Stomach smooth muscle (tissue), 2 donors: Measurements from ENCODE around the gene CLCNKA.
A peak's percentile ranks its signal among the peaks of the same experiment; 100 is the strongest.

Experiments used
- H3K27ac ChIP-seq: one replicate; pipeline ENCODE4 v1.7.0; 2013; ENCODE audit warnings: mild to moderate bottlenecking, low read length, inconsistent platforms
- H3K27me3 ChIP-seq, 2 donors: one replicate each; pipeline ENCODE4 v1.7.0; 2013; ENCODE audit warnings: low read length in 2 of 2; ENCODE audit not compliant: insufficient read depth in 2 of 2, control insufficient read depth in 1 of 2
- H3K36me3 ChIP-seq, 2 donors: one replicate each; pipeline ENCODE4 v1.7.0; 2013; ENCODE audit warnings: low read length in 2 of 2; ENCODE audit not compliant: control insufficient read depth in 2 of 2, insufficient read depth in 2 of 2
- H3K4me1 ChIP-seq: one replicate; pipeline ENCODE4 v1.7.0; 2013; ENCODE audit warnings: low read length; ENCODE audit not compliant: control insufficient read depth, insufficient read depth
- H3K4me3 ChIP-seq, 2 donors: one replicate each; pipeline ENCODE4 v1.7.0; 2013; ENCODE audit warnings: low read length in 2 of 2
- H3K9ac ChIP-seq, 2 donors: one replicate each; pipeline ENCODE4 v1.7.0; 2013; ENCODE audit warnings: low read length in 2 of 2, mild to moderate bottlenecking in 1 of 2
- H3K9me3 ChIP-seq, 2 donors: one replicate each; pipeline ENCODE4 v1.7.0; 2013; ENCODE audit warnings: low read length in 2 of 2; ENCODE audit not compliant: control insufficient read depth in 2 of 2
- donor health status: healthy.
- donor health status: Pancreatic carcinoma.

Gene CLCNKA

GRCh38 chr1:15988856-15989736, 32.7 kb upstream of the CLCNKA start:
- Histone ChIP-seq H3K9me3 (no peaks in the 10 kb centered on the region), H3K27me3 (no peaks in the 10 kb centered on the region), H3K4me3 (no peak overlapping the region), H3K9ac (no peak overlapping the region), H3K4me1 (no peaks in the 10 kb centered on the region), H3K36me3 (no peaks in the 10 kb centered on the region), H3K27ac (no peak overlapping the region)

DNA sequence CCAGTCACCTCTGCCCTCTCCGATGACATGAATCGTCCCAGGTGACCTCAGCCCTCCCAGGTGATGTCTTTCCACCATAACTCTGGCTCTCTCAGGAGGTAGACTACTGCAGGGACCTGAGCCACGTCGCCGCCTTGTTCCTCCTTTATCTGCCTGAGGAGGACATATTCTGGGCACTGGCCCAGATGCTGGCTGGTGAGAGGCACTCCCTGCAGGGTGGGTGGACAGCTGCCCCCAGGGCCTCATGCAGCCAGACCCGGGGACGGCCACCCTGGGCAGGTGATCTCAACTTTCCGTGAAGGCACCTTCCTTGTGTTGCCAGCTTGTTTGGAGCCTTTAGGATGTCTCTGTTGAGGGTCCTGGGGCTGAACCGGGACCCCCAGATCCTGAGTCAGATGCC, 32.1 kb upstream of the CLCNKA start:
- Histone ChIP-seq H3K4me1 (peaks cover 6% of the 10 kb centered on the region), H3K4me3 (no peak overlapping the region), H3K27me3 (no peaks in the 10 kb centered on the region), H3K9ac (no peak overlapping the region), H3K9me3 (no peaks in the 10 kb centered on the region), H3K36me3 (no peaks in the 10 kb centered on the region), H3K27ac (no peak overlapping the region)

- peaks cover 13% of the 10 kb centered on the region for H3K4me1 ChIP-seq
- no peak overlapping the region for H3K27ac ChIP-seq
- H3K36me3 ChIP-seq: no peaks in the 10 kb centered on the region
- H3K27me3 ChIP-seq: no peaks in the 10 kb centered on the region
- no peak overlapping the region for H3K9ac ChIP-seq
- H3K4me3 ChIP-seq: no peak overlapping the region
- no peaks in the 10 kb centered on the region for H3K9me3 ChIP-seq
These were observed 30.2 kb upstream of the CLCNKA start for GRCh38 chr1:15991427-15992186.

GRCh38 chr1:15992187-15992553, 29.7 kb upstream of the CLCNKA start:
- peaks cover 13% of the 10 kb centered on the region for H3K4me1 ChIP-seq
- no peaks in the 10 kb centered on the region for H3K27me3 ChIP-seq
- no peaks in the 10 kb centered on the region for H3K9me3 ChIP-seq
- no peak overlapping the region for H3K4me3 ChIP-seq
- no peak overlapping the region for H3K27ac ChIP-seq
- H3K36me3 ChIP-seq: no peaks in the 10 kb centered on the region
- no peak overlapping the region for H3K9ac ChIP-seq

- Histone ChIP-seq H3K9me3 (no peaks in the 10 kb centered on the region), H3K36me3 (no peaks in the 10 kb centered on the region), H3K9ac (no peak overlapping the region), H3K27ac (no peak overlapping the region), H3K27me3 (no peaks in the 10 kb centered on the region), H3K4me1 (peaks cover 13% of the 10 kb centered on the region), H3K4me3 (no peak overlapping the region)
These were observed 29.0 kb upstream of the CLCNKA start for GRCh38 chr1:15992582-15993500.

DNA sequence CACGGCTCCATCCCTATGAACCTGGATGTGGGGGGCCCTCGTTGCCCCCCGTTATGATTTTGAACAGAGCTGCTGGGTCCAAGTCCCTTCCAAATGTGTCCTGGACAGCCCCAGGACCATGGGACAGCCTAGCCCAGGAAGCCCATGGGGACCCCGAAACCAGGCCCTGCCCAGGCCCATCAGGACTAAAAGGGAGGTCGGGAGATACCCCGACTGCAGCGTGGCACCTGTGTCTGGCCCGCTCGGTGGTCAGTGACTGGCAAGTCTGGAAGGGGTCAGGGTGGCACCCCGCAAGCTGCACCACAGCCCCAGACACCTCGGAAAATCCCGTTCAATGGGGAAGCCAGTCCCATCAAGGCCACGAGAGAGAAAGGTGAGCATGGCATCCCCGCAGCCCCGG, 28.2 kb upstream of the CLCNKA start:
- Histone ChIP-seq H3K36me3 (no peaks in the 10 kb centered on the region), H3K27me3 (no peaks in the 10 kb centered on the region), H3K27ac (no peak overlapping the region), H3K9me3 (no peaks in the 10 kb centered on the region), H3K4me3 (no peak overlapping the region), H3K4me1 (peaks cover 13% of the 10 kb centered on the region), H3K9ac (no peak overlapping the region)

DNA sequence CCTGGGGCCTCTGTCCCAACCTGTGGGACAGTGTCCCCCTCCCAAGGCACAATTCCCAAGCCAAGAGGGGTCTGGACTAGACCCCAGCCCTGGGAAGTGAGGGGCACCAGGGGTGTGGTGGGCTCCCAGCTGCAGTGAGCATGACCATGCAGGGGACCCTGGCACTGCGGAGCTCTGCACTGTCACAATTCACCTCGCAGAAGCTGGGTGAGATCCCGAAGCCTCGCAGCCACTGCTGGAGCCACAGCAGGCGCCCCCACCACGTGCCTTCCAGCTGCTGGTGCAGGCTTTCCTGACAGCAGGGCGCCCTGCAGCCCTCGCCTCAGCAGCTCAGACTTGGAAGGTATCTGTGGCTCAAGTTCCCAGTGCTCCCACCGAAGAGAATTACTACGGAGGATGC, 27.8 kb upstream of the CLCNKA start:
- no peaks in the 10 kb centered on the region for H3K9me3 ChIP-seq
- no peaks in the 10 kb centered on the region for H3K36me3 ChIP-seq
- no peak overlapping the region for H3K9ac ChIP-seq
- no peak overlapping the region for H3K27ac ChIP-seq
- no peaks in the 10 kb centered on the region for H3K27me3 ChIP-seq
- H3K4me1 ChIP-seq: peaks cover 13% of the 10 kb centered on the region
- no peak overlapping the region for H3K4me3 ChIP-seq

- Histone ChIP-seq H3K27me3 (no peaks in the 10 kb centered on the region), H3K36me3 (no peaks in the 10 kb centered on the region), H3K9me3 (no peaks in the 10 kb centered on the region), H3K4me1 (peaks cover 13% of the 10 kb centered on the region), H3K27ac (no peak overlapping the region), H3K4me3 (no peak overlapping the region), H3K9ac (peak overlapping the region in 1 of 2 donors; percentile 2)
These were observed 27.1 kb upstream of the CLCNKA start for GRCh38 chr1:15994590-15995351.

GRCh38 chr1:15997076-15997585, 24.7 kb upstream of the CLCNKA start:
- H3K27ac ChIP-seq: no peak overlapping the region
- no peak overlapping the region for H3K9ac ChIP-seq
- H3K36me3 ChIP-seq: no peaks in the 10 kb centered on the region
- H3K9me3 ChIP-seq: no peaks in the 10 kb centered on the region
- no peak overlapping the region for H3K4me3 ChIP-seq
- no peaks in the 10 kb centered on the region for H3K27me3 ChIP-seq
- H3K4me1 ChIP-seq: peaks cover 13% of the 10 kb centered on the region
